GM23248 (cell line): ENCODE results near the gene USP25.

Source experiments
- EZH2 ChIP-seq: fragments of 200-600 bp; sonication (generic); IDR thresholded peaks from 2 replicates; pipeline ENCODE4 v1.6.1; 2018; ENCODE audit warnings: antibody characterized with exemption, mild to moderate bottlenecking; ENCODE audit not compliant: insufficient read depth, poor library complexity, severe bottlenecking
- EZH2phosphoT487 ChIP-seq: fragments of 200-600 bp; sonication (generic); IDR thresholded peaks from 2 replicates; pipeline ENCODE4 v1.6.1; 2018; ENCODE audit warnings: antibody characterized with exemption, moderate library complexity, mild to moderate bottlenecking, low read depth; ENCODE audit not compliant: insufficient read depth

- TF ChIP-seq EZH2phosphoT487 (no peak), EZH2 (no peak)
Measured at GRCh38 chr21:15763359-15763758, 33.6 kb downstream of the USP25 start.
